K562 (cell line): Measurements from ENCODE around the gene USP20. TPM values are rescaled to one million over a fixed set of nuclear protein-coding genes. Genes with fewer than 3 reads are reported as not detected.

Source experiments
- ARID1B ChIP-seq: fragments of 450-650 bp; IDR thresholded peaks from 2 replicates; pipeline ENCODE4 v1.6.1; 2016; ENCODE audit warnings: antibody characterized with exemption, mild to moderate bottlenecking, inconsistent platforms
- ASH1L ChIP-seq: fragments of 450-650 bp; IDR thresholded peaks from 2 replicates; pipeline ENCODE4 v1.6.1; 2018; ENCODE audit warnings: borderline replicate concordance, mild to moderate bottlenecking, low read depth; ENCODE audit not compliant: partially characterized antibody
- BCL6 ChIP-seq: fragments of 250-450 bp; sonication (Bioruptor Pico); IDR thresholded peaks from 2 replicates; pipeline ENCODE4 v1.4.0; 2020
- BDP1 ChIP-seq: IDR thresholded peaks from 3 replicates; pipeline ENCODE4 v1.6.1; 2011; ENCODE audit not compliant: insufficient read length, insufficient read depth
- C11orf30 ChIP-seq: fragments of 450-650 bp; IDR thresholded peaks from 2 replicates; pipeline ENCODE4 v1.6.1; 2016; ENCODE audit warnings: low read depth, mild to moderate bottlenecking
- CEBPZ ChIP-seq: fragments of 150-350 bp; IDR thresholded peaks from 2 replicates; pipeline ENCODE4 v1.6.1; 2014; ENCODE audit warnings: low read depth, mild to moderate bottlenecking, low read length, borderline replicate concordance
- HIVEP1 ChIP-seq: fragments of 250-450 bp; sonication (Bioruptor Pico); IDR thresholded peaks from 2 replicates; pipeline ENCODE4 v1.4.0; 2020; ENCODE audit warnings: mild to moderate bottlenecking
- HNRNPH1 ChIP-seq: fragments of 200-400 bp; formaldehyde crosslinking; optimal IDR thresholded peaks from 2 replicates; pipeline ENCODE3; 2017; ENCODE audit warnings: low read depth, mild to moderate bottlenecking, low read length, moderate library complexity
- HNRNPLL ChIP-seq: fragments of 200-400 bp; formaldehyde crosslinking; IDR thresholded peaks from 2 replicates; pipeline ENCODE4 v1.6.1; 2017; ENCODE audit warnings: low read length, low read depth, mild to moderate bottlenecking; ENCODE audit not compliant: poor library complexity, severe bottlenecking
- KAT8 ChIP-seq: fragments of 450-650 bp; IDR thresholded peaks from 2 replicates; pipeline ENCODE4 v1.6.1; 2016; ENCODE audit warnings: low read depth, mild to moderate bottlenecking
- MIER1 ChIP-seq: fragments of 450-650 bp; IDR thresholded peaks from 2 replicates; pipeline ENCODE4 v1.6.1; 2016; ENCODE audit warnings: antibody characterized with exemption, mild to moderate bottlenecking, low read depth
- NBN ChIP-seq: fragments of 450-650 bp; IDR thresholded peaks from 2 replicates; pipeline ENCODE4 v1.6.1; 2016; ENCODE audit warnings: low read depth, mild to moderate bottlenecking
- NR2C1 ChIP-seq, 2 experiments: fragments of 450-650 bp; IDR thresholded peaks; 2 replicates each; pipeline ENCODE4 v1.6.1; 2017; ENCODE audit warnings: mild to moderate bottlenecking in 2 of 2, antibody characterized with exemption in 1 of 2, inconsistent platforms in 1 of 2, missing compliant biosample characterization in 1 of 2, missing genetic modification characterization in 1 of 2
- PATZ1 ChIP-seq: fragments of 250-450 bp; sonication (Bioruptor Pico); IDR thresholded peaks from 2 replicates; pipeline ENCODE4 v1.5.0; 2020; ENCODE audit warnings: mild to moderate bottlenecking, borderline replicate concordance
- PRPF4 ChIP-seq: fragments of 200-400 bp; formaldehyde crosslinking; IDR thresholded peaks from one replicate; pipeline ENCODE4 v1.6.1; 2017; ENCODE audit warnings: low read length, low read depth, mild to moderate bottlenecking; ENCODE audit not compliant: insufficient read depth, poor library complexity, severe bottlenecking
- RAD51 ChIP-seq: fragments of 450-650 bp; IDR thresholded peaks from 2 replicates; pipeline ENCODE4 v1.7.1; 2016; ENCODE audit warnings: low read depth, mild to moderate bottlenecking, borderline replicate concordance
- RBM22 ChIP-seq: fragments of 200-400 bp; formaldehyde crosslinking; IDR thresholded peaks from 2 replicates; pipeline ENCODE4 v1.6.1; 2018; ENCODE audit warnings: low read length, low read depth; ENCODE audit not compliant: poor library complexity, severe bottlenecking
- SNRNP70 ChIP-seq: fragments of 200-400 bp; formaldehyde crosslinking; optimal IDR thresholded peaks from 2 replicates; pipeline ENCODE3; 2017; ENCODE audit warnings: low read depth, low read length
- SPI1 ChIP-seq: IDR thresholded peaks from 2 replicates; pipeline ENCODE4 v1.6.1; 2011; ENCODE audit warnings: low read depth, low read length, control low read depth, borderline replicate concordance
- SRSF1 ChIP-seq: fragments of 200-400 bp; formaldehyde crosslinking; IDR thresholded peaks from 2 replicates; pipeline ENCODE4 v1.6.1; 2017; ENCODE audit warnings: mild to moderate bottlenecking, low read depth, low read length, moderate library complexity
- THRB ChIP-seq: fragments of 450-650 bp; formaldehyde crosslinking; conservative IDR thresholded peaks from 2 replicates; pipeline ENCODE4 v1.4.0; 2022; ENCODE audit warnings: mild to moderate bottlenecking, missing genetic modification characterization
- ZNF311 ChIP-seq: fragments of 250-450 bp; sonication (Bioruptor Pico); IDR thresholded peaks from 2 replicates; pipeline ENCODE4 v1.4.0; 2020; ENCODE audit warnings: mild to moderate bottlenecking, moderate library complexity
- ZNF584 ChIP-seq: fragments of 200-800 bp; sonication (Bioruptor generic); IDR thresholded peaks from 2 replicates; pipeline ENCODE4 v1.6.1; 2016; ENCODE audit warnings: low read depth, mild to moderate bottlenecking, missing genetic modification characterization, missing compliant biosample characterization
- polyA plus RNA-seq, 8 experiments: library from polyadenylated mRNA; depleted of rRNA in 4 of 8; stranded (reverse) in 5 of 8; unstranded in 3 of 8; fragments of >200 nt; fragmentation: Nextera tagmentation in 2 of 8; fragmentation: Illumina TruSeq in 1 of 8; extraction: Ambion mirVana in 2 of 8; extraction: Trizol in 1 of 8; gene quantifications; 2 replicates each; pipeline versions ENCODE4 v1.2.1 to v1.2.3, GENCODE V29; 2011 to 2014; ENCODE audit warnings: inconsistent platforms in 1 of 8, missing spikeins in 1 of 8
- total RNA-seq, 7 experiments: library from RNA; depleted of rRNA in 6 of 7; stranded (reverse); fragments of >200 nt in 6 of 7; fragmentation: Illumina TruSeq in 2 of 7; extraction: Trizol in 2 of 7; gene quantifications; 2 replicates each; pipeline versions ENCODE4 v1.2.1 to v1.2.3, GENCODE V29; 2011 to 2021; ENCODE audit warnings: low replicate concordance in 1 of 7

Gene USP20
- total and polyA plus RNA-seq, 9 of the 15 experiments (the other 6 are each of a cell fraction or from before 2014, with no cell fraction given): 1.9 to 136 (median 49.1) TPM

- no peak for TF ChIP-seq CEBPZ
- TF ChIP-seq NBN: no peak
- TF ChIP-seq HNRNPH1: no peak
- TF ChIP-seq ZNF584 (CRISPR knock-in tag): no peak
- no peak for TF ChIP-seq ARID1B
- no peak for TF ChIP-seq PRPF4
- no peak for TF ChIP-seq HIVEP1 (CRISPR knock-in tag)
- peak; percentile 15; the same call in 1 of the 2 replicates for TF ChIP-seq BCL6
- no peak for TF ChIP-seq BDP1
- TF ChIP-seq NR2C1 (IDR thresholded peaks at IDR 0.05): no peak
- TF ChIP-seq NR2C1 (tag; IDR thresholded peaks at IDR 0.05): no peak
- TF ChIP-seq THRB (CRISPR knock-in tag): no peak; the same call in 1 of the 2 replicates
- TF ChIP-seq C11orf30: no peak
- TF ChIP-seq RBM22: no peak
- peak; percentile 87 for TF ChIP-seq SPI1
- TF ChIP-seq RAD51: no peak
- TF ChIP-seq SNRNP70: no peak
- TF ChIP-seq ZNF311: no peak
- no peak for TF ChIP-seq MIER1
- TF ChIP-seq ASH1L: no peak
- peak; percentile 23 for TF ChIP-seq HNRNPLL
- TF ChIP-seq SRSF1: no peak
- no peak for TF ChIP-seq PATZ1 (CRISPR knock-in tag)
- no peak for TF ChIP-seq KAT8
Observed at GRCh38 chr9:129879103-129879699, 43.9 kb downstream of the USP20 start (continued).
